ENCODE results near the gene HSPA1A. TPM values are rescaled to one million over a fixed set of nuclear protein-coding genes. Genes with fewer than 3 reads are reported as not detected.
"Not testable (repeated sequence)": the region's sequence is repeated elsewhere in the genome, so short reads cannot be mapped to it uniquely, and the experiment has no call there.

HSPA1A gene
- total RNA-seq, 2 donors from 2014 or later = 315 to 334 TPM

GRCh38 chr6:31805939-31806469 is 9.3 kb upstream of the HSPA1A start:
- no peaks in the 10 kb centered on the region for H3K27me3 ChIP-seq
- no peak for DNase-seq (ENCODE audit: low spot score)
- H3K4me1 ChIP-seq = peaks cover 0 to 17% of the 10 kb centered on the region in 2 donors
- H3K27ac ChIP-seq = peak overlapping the region; percentile 90 to 93
- peaks cover 12% of the 10 kb centered on the region for H3K36me3 ChIP-seq
- H3K4me3 ChIP-seq = peak overlapping the region; percentile 46 to 62
- TF ChIP-seq, protein P1, sequence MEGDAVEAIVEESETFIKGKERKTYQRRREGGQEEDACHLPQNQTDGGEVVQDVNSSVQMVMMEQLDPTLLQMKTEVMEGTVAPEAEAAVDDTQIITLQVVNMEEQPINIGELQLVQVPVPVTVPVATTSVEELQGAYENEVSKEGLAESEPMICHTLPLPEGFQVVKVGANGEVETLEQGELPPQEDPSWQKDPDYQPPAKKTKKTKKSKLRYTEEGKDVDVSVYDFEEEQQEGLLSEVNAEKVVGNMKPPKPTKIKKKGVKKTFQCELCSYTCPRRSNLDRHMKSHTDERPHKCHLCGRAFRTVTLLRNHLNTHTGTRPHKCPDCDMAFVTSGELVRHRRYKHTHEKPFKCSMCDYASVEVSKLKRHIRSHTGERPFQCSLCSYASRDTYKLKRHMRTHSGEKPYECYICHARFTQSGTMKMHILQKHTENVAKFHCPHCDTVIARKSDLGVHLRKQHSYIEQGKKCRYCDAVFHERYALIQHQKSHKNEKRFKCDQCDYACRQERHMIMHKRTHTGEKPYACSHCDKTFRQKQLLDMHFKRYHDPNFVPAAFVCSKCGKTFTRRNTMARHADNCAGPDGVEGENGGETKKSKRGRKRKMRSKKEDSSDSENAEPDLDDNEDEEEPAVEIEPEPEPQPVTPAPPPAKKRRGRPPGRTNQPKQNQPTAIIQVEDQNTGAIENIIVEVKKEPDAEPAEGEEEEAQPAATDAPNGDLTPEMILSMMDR (IDR thresholded peaks at IDR 0.05) = no peak
- H3K9me3 ChIP-seq = no peaks in the 10 kb centered on the region

DNA sequence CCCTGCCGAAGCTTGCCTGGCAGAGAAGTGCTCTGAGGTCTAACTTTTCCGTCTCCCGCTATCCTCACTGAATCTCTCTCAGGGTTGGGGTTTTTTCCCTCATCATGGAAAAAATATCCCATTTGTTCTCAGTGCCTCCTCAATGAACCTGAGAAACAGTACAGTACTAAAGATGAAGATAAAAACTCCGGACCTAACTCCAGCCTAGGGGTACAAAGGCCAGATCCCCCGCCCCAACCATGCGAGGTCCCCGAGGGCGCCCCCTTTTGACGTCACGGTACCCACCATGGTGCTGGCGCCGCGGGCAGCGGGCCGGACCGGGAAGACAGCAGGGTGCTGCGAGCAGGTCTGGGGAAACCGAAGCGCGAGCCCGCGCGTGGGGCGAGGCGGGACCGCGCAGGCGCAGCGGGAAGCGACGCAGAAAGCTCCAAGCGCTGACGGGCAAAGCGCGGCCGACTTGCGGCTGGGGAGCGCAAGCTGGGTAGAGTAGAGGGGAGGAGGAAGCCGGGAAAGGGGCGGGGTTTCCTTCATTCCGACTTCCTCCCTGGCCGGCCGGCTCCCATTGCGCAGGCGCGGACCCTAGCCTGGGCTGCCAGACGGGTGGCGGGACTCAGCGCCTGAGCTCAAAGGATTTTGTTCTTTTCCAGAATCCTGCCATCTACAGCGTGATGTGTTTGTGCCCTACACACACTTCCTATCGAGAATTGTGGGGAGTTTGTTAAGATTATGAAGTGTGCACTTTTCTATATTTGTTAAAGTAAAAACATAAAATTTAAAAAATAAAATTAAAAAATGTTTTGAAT is 8.7 kb upstream of the HSPA1A start, which contains the start of gene LSM2:
LSM2 (minus strand) TSS at position 497 of the 803 bp plus-strand sequence; CDS start at position 288, 209 bp downstream.
- peak within 1 kb of the TSS; percentile 46 to 62 for H3K4me3 ChIP-seq
- peaks cover 0 to 17% of the 10 kb centered on the region in 2 donors for H3K4me1 ChIP-seq
- TF ChIP-seq, protein P1 (IDR thresholded peaks at IDR 0.05) = peak in 1 of 2 donors; percentile 47
- H3K9me3 ChIP-seq = no peaks in the 10 kb centered on the region
- peak within 1 kb of the TSS; percentile 90 to 93 for H3K27ac ChIP-seq
- H3K36me3 ChIP-seq = peaks cover 8% of the 10 kb centered on the region
- no peaks in the 10 kb centered on the region for H3K27me3 ChIP-seq
- DNase-seq (ENCODE audit: low spot score) = peak; percentile 98

DNA sequence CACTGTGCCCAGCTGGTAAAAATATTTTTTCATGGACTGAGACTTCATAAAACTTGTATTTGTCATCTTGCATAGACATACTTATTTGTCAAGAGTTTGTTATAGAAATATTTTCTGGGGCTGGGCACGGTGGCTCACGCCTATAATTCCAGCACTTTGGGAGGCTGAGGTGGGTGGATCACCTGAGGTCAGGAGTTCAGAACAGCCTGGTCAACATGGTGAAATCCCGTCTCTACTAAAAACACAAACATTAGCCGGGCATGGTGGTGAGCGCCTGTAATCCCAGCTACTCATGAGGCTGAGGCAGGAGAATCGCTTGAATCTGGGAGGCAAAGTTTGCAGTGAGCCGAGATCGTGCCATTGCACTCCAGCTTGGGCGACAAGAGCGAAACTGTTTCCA is 6.7 kb upstream of the HSPA1A start:
- not testable (repeated sequence) for H3K4me3 ChIP-seq; H3K9me3 ChIP-seq; H3K27me3 ChIP-seq; DNase-seq (ENCODE audit: low spot score); H3K36me3 ChIP-seq; H3K27ac ChIP-seq
- peaks cover 0 to 21% of the 10 kb centered on the region in 2 donors for H3K4me1 ChIP-seq

DNA sequence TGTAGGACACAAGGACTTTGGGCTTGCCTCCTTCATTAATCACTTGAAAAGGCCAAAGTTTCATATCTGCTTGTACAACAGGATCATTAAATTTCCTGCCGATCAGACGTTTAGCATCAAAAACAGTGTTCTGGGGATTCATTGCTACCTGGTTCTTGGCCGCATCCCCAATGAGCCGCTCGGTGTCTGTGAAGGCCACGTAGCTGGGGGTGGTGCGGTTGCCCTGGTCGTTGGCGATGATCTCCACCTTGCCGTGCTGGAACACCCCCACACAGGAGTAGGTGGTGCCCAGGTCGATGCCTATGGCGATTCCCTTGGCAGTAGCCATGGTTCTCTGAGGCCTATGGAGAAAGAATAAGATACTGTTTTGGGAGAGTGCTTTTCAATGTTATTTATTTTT is 3.7 kb upstream of the HSPA1A start:
- no peaks in the 10 kb centered on the region for H3K9me3 ChIP-seq
- no peak overlapping the region for H3K27ac ChIP-seq
- H3K4me3 ChIP-seq = no peak overlapping the region
- TF ChIP-seq, protein P1 (IDR thresholded peaks at IDR 0.05) = no peak
- no peaks in the 10 kb centered on the region for H3K36me3 ChIP-seq
- no peaks in the 10 kb centered on the region for H3K27me3 ChIP-seq
- peaks cover 0 to 16% of the 10 kb centered on the region in 2 donors for H3K4me1 ChIP-seq
- DNase-seq (ENCODE audit: low spot score) = no peak

- Histone ChIP-seq H3K27me3 (no peaks in the 10 kb centered on the region), H3K27ac (peak overlapping the region; percentile 100), H3K9me3 (no peaks in the 10 kb centered on the region), H3K4me3 (peak overlapping the region in 1 of 2 donors; percentile 29), H3K4me1 (peaks cover 0 to 18% of the 10 kb centered on the region in 2 donors), H3K36me3 (no peaks in the 10 kb centered on the region)
- DNase-seq (ENCODE audit: low spot score) = no peak
- TF ChIP-seq, protein P1 (IDR thresholded peaks at IDR 0.05) = no peak
These were observed 1.9 kb upstream of the HSPA1A start for GRCh38 chr6:31813465-31813849.

GRCh38 chr6:31814677-31815024 is 692 bp upstream of the HSPA1A start:
- Histone ChIP-seq H3K4me3 (peak overlapping the region; percentile 33 to 61), H3K9me3 (no peaks in the 10 kb centered on the region), H3K27ac (peak overlapping the region; percentile 100), H3K4me1 (peaks cover 0 to 30% of the 10 kb centered on the region in 2 donors), H3K36me3 (no peaks in the 10 kb centered on the region), H3K27me3 (no peaks in the 10 kb centered on the region)
- peak; percentile 96 for DNase-seq (ENCODE audit: low spot score)
- TF ChIP-seq, protein P1 (IDR thresholded peaks at IDR 0.05) = no peak

Data from right atrium auricular region (tissue), 2 donors.